Measurements from ENCODE around the gene RPL18. TPM values are rescaled to one million over a fixed set of nuclear protein-coding genes. Genes with fewer than 3 reads are reported as not detected.

RPL18 gene
- total RNA-seq, 1 donor from 2014 or later, result 3,293 TPM

GRCh38 chr19:48614436-48615230, 4.3 kb downstream of the RPL18 start, which contains the start of gene FAM83E:
TSS of gene FAM83E (minus strand) at chr19:48615076. CDS start at chr19:48613372, 1,704 bp downstream.
- TF ChIP-seq CTCF (IDR thresholded peaks at IDR 0.05; ENCODE audit: insufficient read depth, low read length, poor library complexity, severe bottlenecking), result no peak
- DNase-seq (ENCODE audit: low read depth), result no peak
- Histone ChIP-seq H3K4me3 (ENCODE audit: low read depth, low read length) (no peak within 1 kb of the TSS), H3K36me3 (ENCODE audit: control insufficient read depth, insufficient read depth, low read length) (peaks cover 5% of the 10 kb centered on the region), H3K27me3 (ENCODE audit: control insufficient read depth, insufficient read depth, low read length) (no peaks in the 10 kb centered on the region)

GRCh38 chr19:48613852-48614435, 5.0 kb downstream of the RPL18 start:
- no peak overlapping the region for H3K4me3 ChIP-seq (ENCODE audit: low read depth, low read length)

GRCh38 chr19:48613024-48613851, 5.7 kb downstream of the RPL18 start:
- TF ChIP-seq CTCF (IDR thresholded peaks at IDR 0.05; ENCODE audit: insufficient read depth, low read length, poor library complexity, severe bottlenecking), result no peak
- H3K36me3 ChIP-seq (ENCODE audit: control insufficient read depth, insufficient read depth, low read length), result peaks cover 5% of the 10 kb centered on the region
- no peak for DNase-seq (ENCODE audit: low read depth)
- H3K4me3 ChIP-seq (ENCODE audit: low read depth, low read length), result no peak overlapping the region
- H3K27me3 ChIP-seq (ENCODE audit: control insufficient read depth, insufficient read depth, low read length), result no peaks in the 10 kb centered on the region

More at GRCh38 chr19:48613852-48614435, 5.0 kb downstream of the RPL18 start:
- no peak for DNase-seq (ENCODE audit: low read depth)
- H3K36me3 ChIP-seq (ENCODE audit: control insufficient read depth, insufficient read depth, low read length), result peaks cover 5% of the 10 kb centered on the region
- TF ChIP-seq CTCF (IDR thresholded peaks at IDR 0.05; ENCODE audit: insufficient read depth, low read length, poor library complexity, severe bottlenecking), result no peak
- no peaks in the 10 kb centered on the region for H3K27me3 ChIP-seq (ENCODE audit: control insufficient read depth, insufficient read depth, low read length)

GRCh38 chr19:48611872-48612271, 7.1 kb downstream of the RPL18 start:
- H3K4me3 ChIP-seq (ENCODE audit: low read depth, low read length), result no peak overlapping the region
- TF ChIP-seq CTCF (IDR thresholded peaks at IDR 0.05; ENCODE audit: insufficient read depth, low read length, poor library complexity, severe bottlenecking), result no peak
- no peak for DNase-seq (ENCODE audit: low read depth)
- H3K27me3 ChIP-seq (ENCODE audit: control insufficient read depth, insufficient read depth, low read length), result no peaks in the 10 kb centered on the region
- peaks cover 2% of the 10 kb centered on the region for H3K36me3 ChIP-seq (ENCODE audit: control insufficient read depth, insufficient read depth, low read length)

GRCh38 chr19:48609571-48610108, 9.3 kb downstream of the RPL18 start:
- no peak overlapping the region for H3K4me3 ChIP-seq (ENCODE audit: low read depth, low read length)
- no peaks in the 10 kb centered on the region for H3K36me3 ChIP-seq (ENCODE audit: control insufficient read depth, insufficient read depth, low read length)
- DNase-seq (ENCODE audit: low read depth), result no peak
- TF ChIP-seq CTCF (IDR thresholded peaks at IDR 0.05; ENCODE audit: insufficient read depth, low read length, poor library complexity, severe bottlenecking), result no peak
- H3K27me3 ChIP-seq (ENCODE audit: control insufficient read depth, insufficient read depth, low read length), result no peaks in the 10 kb centered on the region

All from kidney epithelial cell (primary cell).